Suprapubic skin (tissue), 4 donors: ENCODE data around the gene SLC39A6. TPM values are rescaled to one million over a fixed set of nuclear protein-coding genes. Genes with fewer than 3 reads are reported as not detected.
"Not testable (repeated sequence)": the region's sequence is repeated elsewhere in the genome, so short reads cannot be mapped to it uniquely, and the experiment has no call there.

Experiments used
- DNase-seq, 2 donors: peaks; one replicate each; pipeline ENCODE4 v3.0.0-alpha.2; 2019; ENCODE audit warnings: low spot score in 2 of 2
- H3K27ac ChIP-seq: fragments of 200-600 bp; sonication (generic); one replicate; pipeline ENCODE4 v1.5.1; 2019
- H3K27me3 ChIP-seq: fragments of 200-600 bp; sonication (generic); one replicate; pipeline ENCODE4 v1.5.1; 2019
- H3K36me3 ChIP-seq: fragments of 200-600 bp; sonication (generic); one replicate; pipeline ENCODE4 v1.5.1; 2019
- H3K4me1 ChIP-seq: fragments of 200-600 bp; sonication (generic); one replicate; pipeline ENCODE4 v1.5.1; 2019
- H3K4me3 ChIP-seq: fragments of 200-600 bp; sonication (generic); one replicate; pipeline ENCODE4 v1.5.1; 2019; ENCODE audit warnings: mild to moderate bottlenecking
- H3K9me3 ChIP-seq: fragments of 200-600 bp; sonication (generic); one replicate; pipeline ENCODE4 v1.5.1; 2019
- CTCF ChIP-seq, 2 donors: fragments of 200-600 bp in 1 of 2; fragments of 450-650 bp in 1 of 2; sonication (generic) in 1 of 2; IDR thresholded peaks; one replicate each; pipeline ENCODE4 v1.5.1; 2016 to 2019; ENCODE audit warnings: antibody characterized with exemption in 2 of 2, mild to moderate bottlenecking in 1 of 2, moderate library complexity in 1 of 2
- EP300 ChIP-seq: sonication (generic); formaldehyde crosslinking; IDR thresholded peaks from one replicate; pipeline ENCODE4 v1.6.1; 2017; ENCODE audit warnings: antibody characterized with exemption
- POLR2A ChIP-seq, 2 donors: fragments of 450-650 bp; IDR thresholded peaks; one replicate each; pipeline ENCODE4 v1.6.1; 2017; ENCODE audit warnings: antibody characterized with exemption in 2 of 2, mild to moderate bottlenecking in 2 of 2, moderate library complexity in 2 of 2
- POLR2AphosphoS5 ChIP-seq, 3 donors: sonication (generic); formaldehyde crosslinking; IDR thresholded peaks; one replicate each; pipeline ENCODE4 v1.6.1; 2017; ENCODE audit warnings: antibody characterized with exemption in 3 of 3
- WGBS: methylation state at CpG from one replicate; pipeline ENCODE4 v1.1.5; 2018; 5-methylcytosine and 5-hydroxymethylcytosine counted together
- total RNA-seq, 4 donors: library from RNA; depleted of rRNA; stranded (reverse); fragments of >200 nt; gene quantifications; one replicate each; pipeline ENCODE4 v1.1.0, GENCODE V29; 2016

SLC39A6 gene
- total RNA-seq, 4 donors from 2014 or later = 44.3 to 107 (median 97.8) TPM

DNA sequence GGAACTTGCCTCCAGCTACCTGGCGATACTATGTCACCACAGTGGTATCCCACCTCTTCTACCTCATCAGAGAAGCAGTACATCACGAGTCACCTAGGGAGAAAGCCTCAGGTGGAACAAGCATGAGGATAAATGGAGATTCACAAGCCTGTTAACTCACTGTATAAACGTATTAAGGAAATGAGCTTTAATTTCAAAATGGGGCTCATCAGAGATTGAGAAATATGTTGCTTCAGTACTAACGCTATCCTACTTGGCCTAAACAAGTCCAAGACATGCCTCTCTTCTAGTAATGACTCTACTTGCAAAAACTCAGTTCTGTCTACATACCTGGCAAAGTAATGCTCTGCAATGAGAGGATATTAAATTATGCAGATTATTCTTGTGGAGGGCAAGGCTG, 4.3 kb downstream of the SLC39A6 start:
- H3K27ac ChIP-seq = no peak overlapping the region

DNA sequence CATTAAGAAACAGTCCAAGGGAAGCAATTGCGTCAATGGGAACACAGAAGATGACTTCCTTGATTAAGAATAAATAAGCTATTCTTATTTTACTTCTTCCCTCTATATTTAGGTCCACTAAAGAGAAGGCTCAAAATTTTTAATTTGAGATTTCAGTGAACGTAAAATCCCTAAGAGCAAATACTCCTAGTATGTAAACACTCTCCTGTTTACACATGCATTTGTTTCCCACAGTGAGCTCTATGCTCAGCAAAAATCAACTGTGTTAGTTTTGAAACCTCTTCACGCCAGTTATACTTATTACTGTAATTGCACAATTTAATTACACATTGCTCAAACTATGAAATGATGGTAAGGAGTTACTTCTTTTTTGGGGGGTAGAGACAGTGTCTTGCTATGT, 8.8 kb downstream of the SLC39A6 start:
- H3K27me3 ChIP-seq = no peaks in the 10 kb centered on the region
- H3K36me3 ChIP-seq = peaks cover 60% of the 10 kb centered on the region
- H3K9me3 ChIP-seq = no peaks in the 10 kb centered on the region
- WGBS = 89% methylated on average over 3 of the region's 3 CpGs
- H3K27ac ChIP-seq = no peak overlapping the region
- no peak overlapping the region for H3K4me3 ChIP-seq
- no peaks in the 10 kb centered on the region for H3K4me1 ChIP-seq
- no peak for DNase-seq
- TF ChIP-seq POLR2AphosphoS5 (IDR thresholded peaks at IDR 0.05) (no peak), EP300 (no peak), POLR2A (IDR thresholded peaks at IDR 0.05) (no peak), CTCF (IDR thresholded peaks at IDR 0.05) (no peak)

More for the DNA sequence above, 4.3 kb downstream of the SLC39A6 start:
- H3K4me1 ChIP-seq = peaks cover 16% of the 10 kb centered on the region
- H3K36me3 ChIP-seq = peaks cover 33% of the 10 kb centered on the region
- H3K27me3 ChIP-seq = no peaks in the 10 kb centered on the region
- no peak for DNase-seq
- TF ChIP-seq POLR2AphosphoS5 (IDR thresholded peaks at IDR 0.05) (no peak), CTCF (IDR thresholded peaks at IDR 0.05) (no peak), EP300 (no peak), POLR2A (IDR thresholded peaks at IDR 0.05) (no peak)
- no peaks in the 10 kb centered on the region for H3K9me3 ChIP-seq
- H3K4me3 ChIP-seq = no peak overlapping the region
- 75% methylated on average over 4 of the region's 4 CpGs for WGBS

- H3K27me3 ChIP-seq, DNase-seq, H3K27ac ChIP-seq, H3K9me3 ChIP-seq, H3K4me3 ChIP-seq, H3K4me1 ChIP-seq: not testable (repeated sequence)
- WGBS = 94% methylated on average over 11 of the region's 11 CpGs
- H3K36me3 ChIP-seq = peaks cover 74% of the 10 kb centered on the region
Measured at GRCh38 chr18:36116771-36117170, 12.4 kb downstream of the SLC39A6 start.

GRCh38 chr18:36114738-36115137, 14.4 kb downstream of the SLC39A6 start:
- Histone ChIP-seq H3K4me1 (no peaks in the 10 kb centered on the region), H3K9me3 (no peaks in the 10 kb centered on the region), H3K27ac (no peak overlapping the region), H3K4me3 (no peak overlapping the region), H3K27me3 (no peaks in the 10 kb centered on the region), H3K36me3 (peaks cover 71% of the 10 kb centered on the region)
- 86% methylated on average over 1 of the region's 1 CpG for WGBS
- DNase-seq = no peak
- TF ChIP-seq POLR2AphosphoS5 (IDR thresholded peaks at IDR 0.05) = no peak
- no peak for TF ChIP-seq EP300
- TF ChIP-seq CTCF (IDR thresholded peaks at IDR 0.05) = no peak
- TF ChIP-seq POLR2A (IDR thresholded peaks at IDR 0.05) = no peak

DNA sequence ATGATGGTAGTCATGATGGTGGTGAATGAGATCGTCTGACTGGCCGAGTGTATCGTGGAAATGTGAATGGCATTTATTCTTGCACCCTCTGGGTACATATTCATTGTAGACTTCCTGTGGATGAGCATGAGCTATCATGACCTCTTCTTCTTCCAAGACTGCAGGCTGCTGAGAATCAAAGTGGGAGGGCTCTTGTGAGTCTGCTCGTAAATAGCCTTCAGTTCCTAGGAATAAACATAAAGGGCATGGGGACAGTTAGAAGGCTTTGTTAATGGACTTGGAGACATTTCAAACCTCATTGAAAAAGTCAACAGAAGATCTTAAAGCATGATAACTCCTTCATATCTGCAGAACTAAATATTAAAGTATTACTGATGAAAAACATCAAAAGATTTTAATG, 14.9 kb downstream of the SLC39A6 start:
- no peak for DNase-seq
- no peaks in the 10 kb centered on the region for H3K27me3 ChIP-seq
- H3K4me3 ChIP-seq = no peak overlapping the region
- no peak for TF ChIP-seq POLR2A (IDR thresholded peaks at IDR 0.05)
- no peak for TF ChIP-seq CTCF (IDR thresholded peaks at IDR 0.05)
- no peak for TF ChIP-seq POLR2AphosphoS5 (IDR thresholded peaks at IDR 0.05)
- no peak for TF ChIP-seq EP300
- H3K9me3 ChIP-seq = no peaks in the 10 kb centered on the region
- peaks cover 68% of the 10 kb centered on the region for H3K36me3 ChIP-seq
- no peak overlapping the region for H3K27ac ChIP-seq
- 91% methylated on average over 4 of the region's 4 CpGs for WGBS
- peaks cover 4% of the 10 kb centered on the region for H3K4me1 ChIP-seq

GRCh38 chr18:36112302-36112701, 16.8 kb downstream of the SLC39A6 start:
- peaks cover 7% of the 10 kb centered on the region for H3K4me1 ChIP-seq
- no peaks in the 10 kb centered on the region for H3K27me3 ChIP-seq
- peaks cover 58% of the 10 kb centered on the region for H3K36me3 ChIP-seq
- no peak overlapping the region for H3K4me3 ChIP-seq
- DNase-seq = no peak
- no peak overlapping the region for H3K27ac ChIP-seq
- no peaks in the 10 kb centered on the region for H3K9me3 ChIP-seq
- no peak for TF ChIP-seq POLR2AphosphoS5 (IDR thresholded peaks at IDR 0.05)
- no peak for TF ChIP-seq POLR2A (IDR thresholded peaks at IDR 0.05)
- no peak for TF ChIP-seq EP300
- TF ChIP-seq CTCF (IDR thresholded peaks at IDR 0.05) = no peak
